GM12801 (cell line): ENCODE measurements around the gene NR5A1.

Experiments
- CTCF ChIP-seq: IDR thresholded peaks from one replicate; pipeline ENCODE4 v1.5.1; 2011; ENCODE audit warnings: control low read depth; ENCODE audit not compliant: insufficient read length; ENCODE audit errors: extremely low read depth

NR5A1 gene

GRCh38 chr9:124526174-124526573 is 19.0 kb upstream of the NR5A1 start:
- no peak for TF ChIP-seq CTCF

- TF ChIP-seq CTCF, result no peak
Measured at GRCh38 chr9:124522121-124523098, 15.2 kb upstream of the NR5A1 start.

GRCh38 chr9:124521142-124521541 is 13.9 kb upstream of the NR5A1 start:
- TF ChIP-seq CTCF, result no peak

GRCh38 chr9:124520206-124520596 is 13.0 kb upstream of the NR5A1 start:
- no peak for TF ChIP-seq CTCF

GRCh38 chr9:124518116-124518515 is 10.9 kb upstream of the NR5A1 start:
- no peak for TF ChIP-seq CTCF

GRCh38 chr9:124517600-124517999 is 10.4 kb upstream of the NR5A1 start:
- TF ChIP-seq CTCF, result no peak

GRCh38 chr9:124514874-124515273 is 7.7 kb upstream of the NR5A1 start:
- no peak for TF ChIP-seq CTCF
